T-helper 17 cell (primary cell): ENCODE measurements around the gene ZNF443. TPM values are rescaled to one million over a fixed set of nuclear protein-coding genes. Genes with fewer than 3 reads are reported as not detected.
A peak's percentile ranks its signal among the peaks of the same experiment; 100 is the strongest.
"Not testable (repeated sequence)": the region's sequence is repeated elsewhere in the genome, so short reads cannot be mapped to it uniquely, and the experiment has no call there.

ENCODE experiments used
- ATAC-seq: fragments of 150-1000 bp; cut with Tn5 transposase; 2 replicates; pipeline ENCODE4 v1.10.0; 2021; ENCODE audit warnings: mild to moderate bottlenecking, moderate library complexity
- DNase-seq, 3 donors: peaks; one replicate each; pipeline versions ENCODE4 v3.0.0 to v3.0.0-alpha.2; 2020 to 2021
- H3K9me3 ChIP-seq: one replicate; pipeline ENCODE4 v1.7.0; 2013; ENCODE audit warnings: low read length, mild to moderate bottlenecking; ENCODE audit not compliant: control insufficient read depth, poor library complexity, severe bottlenecking
- H3K27ac Mint-ChIP-seq: one replicate; pipeline ENCODE4 v1.8.0; 2022; ENCODE audit warnings: mild to moderate bottlenecking, moderate library complexity, mixed read lengths
- H3K27me3 Mint-ChIP-seq: one replicate; pipeline ENCODE4 v1.8.0; 2022; ENCODE audit warnings: mixed read lengths
- H3K36me3 Mint-ChIP-seq: one replicate; pipeline ENCODE4 v1.8.0; 2022; ENCODE audit warnings: low read depth, mixed read lengths
- H3K4me1 Mint-ChIP-seq: one replicate; pipeline ENCODE4 v1.8.0; 2022; ENCODE audit warnings: mild to moderate bottlenecking, mixed read lengths
- H3K4me3 Mint-ChIP-seq: one replicate; pipeline ENCODE4 v1.8.0; 2022; ENCODE audit warnings: mild to moderate bottlenecking, moderate library complexity, mixed read lengths
- total RNA-seq, 4 donors: library from RNA in 2 of 4; stranded (reverse) in 2 of 4; gene quantifications; one replicate each; pipeline ENCODE4 v1.2.3 and lab custom pipeline; 2022 to 2026

Gene ZNF443
- 1 to 10 TPM; 2.3 to 2.6 TPM for total RNA-seq
- total RNA-seq (lab: John Stamatoyannopoulos, UW): 4.9 to 9.4 reads per million in 2 donors

- Mint-ChIP-seq H3K4me3 (peak within 1 kb of the TSS; percentile 100), H3K4me1 (peaks cover 14% of the 10 kb centered on the region), H3K36me3 (peaks cover 2% of the 10 kb centered on the region), H3K27ac (peak within 1 kb of the TSS; percentile 95), H3K27me3 (no peaks in the 10 kb centered on the region)
- ATAC-seq (peak; percentile 98), DNase-seq (peak; percentile 86 to 98 (median 93))
- H3K9me3 ChIP-seq: no peaks in the 10 kb centered on the region
Measured at GRCh38 chr19:12440541-12441316, at the start of gene ZNF443. Gene ZNF443 (minus strand): TSS chr19:12441021. CDS start chr19:12440914, 107 bp downstream.

DNA sequence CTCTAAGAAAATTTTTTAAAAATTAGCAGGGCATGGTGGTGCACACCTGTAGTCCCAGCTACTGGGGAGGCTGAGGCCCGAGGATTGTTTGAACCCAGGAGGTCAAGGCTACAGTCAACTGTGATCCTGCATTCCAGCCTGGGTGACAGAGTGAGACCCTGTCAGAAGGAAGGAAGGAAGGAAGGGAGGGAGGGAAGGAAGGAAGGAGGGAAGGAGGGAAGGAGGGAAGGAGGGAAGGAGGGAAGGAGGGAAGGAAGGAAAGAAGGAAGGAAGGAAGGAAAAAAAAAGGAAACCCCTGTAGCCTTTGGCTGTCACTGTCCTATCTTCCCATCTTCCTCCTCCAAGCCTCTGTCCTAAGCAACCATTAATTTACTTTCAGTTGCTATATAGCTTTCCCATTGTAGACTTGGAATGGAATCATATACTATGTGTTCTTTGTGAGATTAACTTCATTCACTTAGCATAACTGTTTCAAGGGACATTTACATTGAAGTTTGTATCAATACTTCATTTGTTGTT, 45.5 kb upstream of the ZNF443 start:
- H3K4me1 Mint-ChIP-seq: peaks cover 27% of the 10 kb centered on the region
- H3K27me3 Mint-ChIP-seq, H3K4me3 Mint-ChIP-seq, H3K9me3 ChIP-seq, DNase-seq, H3K36me3 Mint-ChIP-seq, ATAC-seq, H3K27ac Mint-ChIP-seq: not testable (repeated sequence)

DNA sequence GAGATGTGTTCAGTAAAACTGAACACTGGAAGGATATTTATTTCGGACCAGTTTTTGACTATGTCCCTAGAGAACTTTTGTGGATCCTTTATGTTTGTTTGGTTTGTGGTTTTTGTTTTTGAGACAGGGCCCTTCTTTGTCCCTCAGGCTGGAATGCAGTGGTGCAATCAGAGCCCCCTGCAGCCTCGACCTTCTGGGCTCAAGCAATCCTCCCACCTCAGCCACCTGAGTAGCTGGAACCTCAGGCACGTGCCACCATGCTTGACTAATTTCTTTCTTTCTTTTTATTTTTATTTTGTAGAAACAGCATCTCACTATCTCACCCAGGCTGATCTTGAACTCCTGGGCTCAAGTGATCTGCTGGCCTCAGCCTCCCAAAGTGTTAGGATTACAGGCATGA, 44.8 kb upstream of the ZNF443 start:
- DNase-seq: no peak
- H3K9me3 ChIP-seq: no peaks in the 10 kb centered on the region
- H3K27ac Mint-ChIP-seq: peak overlapping the region; percentile 91
- ATAC-seq: no peak
- H3K36me3 Mint-ChIP-seq: no peaks in the 10 kb centered on the region
- H3K27me3 Mint-ChIP-seq: no peaks in the 10 kb centered on the region
- H3K4me1 Mint-ChIP-seq: peaks cover 27% of the 10 kb centered on the region
- H3K4me3 Mint-ChIP-seq: peak overlapping the region; percentile 94

GRCh38 chr19:12485052-12485416, 44.2 kb upstream of the ZNF443 start:
- ATAC-seq (peak; percentile 23), DNase-seq (no peak)
- peak overlapping the region; percentile 91 for H3K27ac Mint-ChIP-seq
- H3K27me3 Mint-ChIP-seq: no peaks in the 10 kb centered on the region
- no peaks in the 10 kb centered on the region for H3K9me3 ChIP-seq
- H3K36me3 Mint-ChIP-seq: no peaks in the 10 kb centered on the region
- H3K4me3 Mint-ChIP-seq: peak overlapping the region; percentile 94
- H3K4me1 Mint-ChIP-seq: peaks cover 27% of the 10 kb centered on the region

DNA sequence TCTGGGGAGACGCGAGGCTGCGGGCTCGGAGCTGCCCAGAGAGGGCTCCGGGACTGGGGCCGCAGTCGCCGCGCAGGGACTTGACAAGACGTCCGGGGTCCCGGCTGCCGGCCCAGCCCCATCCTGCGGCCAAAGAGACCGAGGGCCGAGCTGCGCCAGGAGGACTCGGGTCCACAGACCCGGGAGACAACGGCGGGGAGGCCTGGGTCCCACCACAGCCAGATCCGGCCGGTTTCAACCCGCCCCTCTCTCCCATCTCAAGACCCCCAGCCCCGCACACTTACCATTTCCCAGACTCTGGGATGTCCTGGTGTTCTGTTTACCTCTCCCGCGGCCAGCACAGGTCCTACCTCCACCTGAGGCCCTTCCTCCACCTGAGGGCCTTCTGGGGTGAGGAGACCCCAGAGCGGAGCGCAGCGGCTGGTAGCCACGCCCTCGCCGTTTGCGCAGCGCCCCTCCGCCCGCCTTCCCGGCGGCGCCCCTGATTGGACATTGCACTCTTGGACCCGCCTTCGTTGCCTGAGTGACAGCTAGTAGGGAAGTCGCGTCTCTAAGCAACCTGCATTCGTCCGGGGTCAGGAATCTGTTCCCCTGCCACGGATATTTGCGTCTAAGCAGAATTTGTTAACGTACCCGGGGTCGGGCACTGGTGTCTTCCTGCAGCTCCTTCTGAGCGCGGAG, 43.7 kb upstream of the ZNF443 start, which contains the start of gene ZNF709:
TSS of gene ZNF709 (minus strand) at position 446 of the 681 bp plus-strand sequence. CDS start at position 287, 159 bp downstream.
- H3K4me1 Mint-ChIP-seq: peaks cover 27% of the 10 kb centered on the region
- H3K4me3 Mint-ChIP-seq: peak within 1 kb of the TSS; percentile 94
- no peaks in the 10 kb centered on the region for H3K36me3 Mint-ChIP-seq
- DNase-seq (peak; percentile 75 to 82 (median 81)), ATAC-seq (peak; percentile 99)
- no peaks in the 10 kb centered on the region for H3K9me3 ChIP-seq
- peak within 1 kb of the TSS; percentile 91 for H3K27ac Mint-ChIP-seq
- H3K27me3 Mint-ChIP-seq: no peaks in the 10 kb centered on the region

- no peaks in the 10 kb centered on the region for H3K27me3 Mint-ChIP-seq
- no peaks in the 10 kb centered on the region for H3K36me3 Mint-ChIP-seq
- ATAC-seq: no peak
- no peak for DNase-seq
- H3K9me3 ChIP-seq: no peaks in the 10 kb centered on the region
- H3K4me3 Mint-ChIP-seq: peak overlapping the region; percentile 94
- peak overlapping the region; percentile 91 for H3K27ac Mint-ChIP-seq
- peaks cover 27% of the 10 kb centered on the region for H3K4me1 Mint-ChIP-seq
Measured at GRCh38 chr19:12484011-12484370, 43.2 kb upstream of the ZNF443 start.

DNA sequence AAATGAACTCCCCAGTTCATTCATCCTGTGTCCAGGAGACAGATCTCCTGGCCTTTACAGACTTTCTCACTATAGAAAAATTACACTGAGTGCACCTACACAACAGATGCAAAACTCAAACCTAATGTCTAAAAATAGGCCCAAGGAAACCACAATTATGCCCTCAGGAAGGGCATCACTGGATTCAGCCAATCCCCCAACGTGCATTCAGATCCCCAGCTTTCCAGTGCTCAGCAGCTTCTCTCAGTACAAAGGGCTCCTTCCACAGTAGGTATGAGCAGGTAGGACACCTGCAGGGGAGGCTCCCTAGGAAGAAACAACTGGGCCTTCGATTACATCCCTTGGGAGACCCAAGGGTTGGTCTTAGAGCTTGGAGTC, 41.7 kb upstream of the ZNF443 start:
- H3K9me3 ChIP-seq: no peaks in the 10 kb centered on the region
- peaks cover 34% of the 10 kb centered on the region for H3K4me1 Mint-ChIP-seq
- no peak for DNase-seq
- H3K36me3 Mint-ChIP-seq: no peaks in the 10 kb centered on the region
- H3K27ac Mint-ChIP-seq: peak overlapping the region; percentile 12
- peak overlapping the region; percentile 36 for H3K4me3 Mint-ChIP-seq
- H3K27me3 Mint-ChIP-seq: no peaks in the 10 kb centered on the region
- no peak for ATAC-seq

GRCh38 chr19:12481781-12482508, 41.1 kb upstream of the ZNF443 start:
- DNase-seq (no peak), ATAC-seq (no peak)
- Mint-ChIP-seq H3K27me3 (no peaks in the 10 kb centered on the region), H3K36me3 (no peaks in the 10 kb centered on the region), H3K27ac (peak overlapping the region; percentile 12), H3K4me1 (peaks cover 34% of the 10 kb centered on the region), H3K4me3 (peak overlapping the region; percentile 47)
- H3K9me3 ChIP-seq: no peaks in the 10 kb centered on the region

DNA sequence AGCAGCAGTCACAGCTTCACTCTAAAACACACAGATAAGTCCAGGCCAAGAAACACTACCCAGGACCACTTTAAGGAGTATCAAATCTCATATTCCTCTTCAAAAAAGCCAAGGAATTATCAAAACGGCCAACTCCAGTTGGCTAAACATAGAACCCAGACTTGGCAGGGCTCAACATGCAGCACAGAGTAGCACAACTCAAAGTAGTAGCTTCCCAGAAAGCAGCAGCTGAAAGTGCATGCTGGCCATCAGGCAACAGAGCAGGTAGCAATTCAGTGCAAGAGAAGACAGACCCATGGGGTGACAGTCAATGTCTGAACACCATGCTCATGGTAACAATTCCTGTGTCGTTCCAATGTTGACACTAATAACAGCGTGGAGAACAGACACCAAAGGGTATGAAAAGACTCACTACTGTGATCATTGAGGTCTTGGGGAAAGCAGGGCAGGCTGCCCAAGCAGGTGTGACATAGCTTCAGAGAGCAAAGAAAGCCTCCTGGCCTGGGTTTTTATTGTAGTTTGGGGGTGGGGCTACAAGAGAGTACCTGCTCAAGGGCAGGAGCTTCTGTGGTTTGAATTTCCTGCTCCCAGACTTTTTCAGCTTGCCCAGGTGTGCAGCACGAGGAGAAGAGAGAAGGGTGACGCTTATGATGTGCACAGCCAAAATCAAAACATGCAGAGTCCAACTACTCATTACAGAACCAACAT, 37.6 kb upstream of the ZNF443 start:
- H3K27me3 Mint-ChIP-seq: no peaks in the 10 kb centered on the region
- H3K9me3 ChIP-seq: no peaks in the 10 kb centered on the region
- H3K4me1 Mint-ChIP-seq: peaks cover 20% of the 10 kb centered on the region
- no peaks in the 10 kb centered on the region for H3K36me3 Mint-ChIP-seq
- DNase-seq: no peak
- peak overlapping the region; percentile 27 for H3K27ac Mint-ChIP-seq
- no peak overlapping the region for H3K4me3 Mint-ChIP-seq
- no peak for ATAC-seq

DNA sequence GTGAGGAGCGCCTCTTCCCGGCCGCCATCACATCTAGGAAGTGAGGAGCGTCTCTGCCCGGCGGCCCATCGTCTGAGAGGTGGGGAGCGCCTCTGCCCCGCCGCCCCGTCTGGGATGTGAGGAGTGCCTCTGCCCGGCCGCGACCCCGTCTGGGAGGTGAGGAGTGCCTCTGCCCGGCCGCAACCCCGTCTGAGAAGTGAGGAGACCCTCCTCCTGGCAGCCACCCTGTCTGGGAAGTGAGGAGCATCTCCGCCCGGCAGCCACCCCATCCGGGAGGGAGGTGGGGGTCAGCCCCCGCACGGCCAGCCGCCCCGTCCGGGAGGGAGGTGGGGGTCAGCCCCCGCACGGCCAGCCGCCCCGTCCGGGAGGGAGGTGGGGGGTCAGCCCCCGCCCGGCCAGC, 26.8 kb upstream of the ZNF443 start:
- H3K27me3 Mint-ChIP-seq: not testable (repeated sequence)

GRCh38 chr19:12465211-12465610, 24.4 kb upstream of the ZNF443 start:
- DNase-seq (no peak), ATAC-seq (no peak)
- Mint-ChIP-seq H3K27ac (no peak overlapping the region), H3K4me1 (no peaks in the 10 kb centered on the region), H3K4me3 (no peak overlapping the region), H3K27me3 (no peaks in the 10 kb centered on the region), H3K36me3 (peaks cover 2% of the 10 kb centered on the region)
- H3K9me3 ChIP-seq: peaks cover 33% of the 10 kb centered on the region

More for the DNA sequence above, 26.8 kb upstream of the ZNF443 start:
- not testable (repeated sequence) for ATAC-seq, H3K36me3 Mint-ChIP-seq, H3K4me3 Mint-ChIP-seq, DNase-seq, H3K27ac Mint-ChIP-seq, H3K4me1 Mint-ChIP-seq
- H3K9me3 ChIP-seq: peaks cover 30% of the 10 kb centered on the region

DNA sequence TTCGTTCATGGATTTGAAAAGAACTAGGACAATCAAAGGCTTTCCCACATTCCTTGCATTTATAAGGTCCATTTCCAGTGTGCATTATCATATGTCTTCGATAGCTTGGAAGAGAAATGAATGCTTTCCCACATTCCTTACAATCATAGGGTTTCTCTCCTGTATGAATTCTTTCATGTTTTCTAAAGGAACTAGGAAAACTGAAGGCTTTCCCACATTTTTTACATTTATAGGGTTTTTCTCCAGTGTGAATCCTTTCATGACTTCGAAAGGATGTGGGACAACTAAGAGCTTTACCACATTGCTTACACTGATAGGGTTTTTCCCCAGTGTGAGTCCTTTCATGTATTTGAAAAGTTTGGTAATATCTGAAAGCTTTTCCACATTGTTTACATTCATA, 23.9 kb upstream of the ZNF443 start:
- DNase-seq (no peak), ATAC-seq (no peak)
- peaks cover 30% of the 10 kb centered on the region for H3K9me3 ChIP-seq
- no peaks in the 10 kb centered on the region for H3K27me3 Mint-ChIP-seq
- H3K36me3 Mint-ChIP-seq: peaks cover 2% of the 10 kb centered on the region
- no peak overlapping the region for H3K4me3 Mint-ChIP-seq
- no peak overlapping the region for H3K27ac Mint-ChIP-seq
- H3K4me1 Mint-ChIP-seq: no peaks in the 10 kb centered on the region
